Adrenal gland (tissue), 5 donors: Measurements from ENCODE around the gene C1orf105.

Experiments
- CTCF ChIP-seq, 6 experiments: fragments of 450-650 bp in 4 of 6; fragments of 200-600 bp in 2 of 6; sonication (generic) in 1 of 6; IDR thresholded peaks; 1 replicate in 5 of 6; 2 replicates in 1 of 6; pipeline versions ENCODE4 v1.5.1 to v1.8.0; 2016 to 2021; ENCODE audit warnings: antibody characterized with exemption in 6 of 6, mild to moderate bottlenecking in 2 of 6, moderate library complexity in 1 of 6
- POLR2A ChIP-seq, 2 donors: fragments of 450-650 bp; IDR thresholded peaks; one replicate each; pipeline ENCODE4 v1.6.1; 2017; ENCODE audit warnings: antibody characterized with exemption in 2 of 2, mild to moderate bottlenecking in 2 of 2, moderate library complexity in 1 of 2
- donor health status: DM: no; HTN: no; CAD: no.

GRCh38 chr1:172453607-172454006, 33.1 kb downstream of the C1orf105 start:
- TF ChIP-seq CTCF (IDR thresholded peaks at IDR 0.05) = no peak
- TF ChIP-seq POLR2A (IDR thresholded peaks at IDR 0.05) = no peak
